GM18502 (cell line): ENCODE results near the gene RNF31.
A peak's percentile ranks its signal among the peaks of the same experiment; 100 is the strongest.

Experiments
- ATAC-seq: cut with Tn5 transposase; IDR thresholded peaks from one replicate; pipeline ENCODE4 v1.9.1; 2021; ENCODE audit warnings: mild to moderate bottlenecking; ENCODE audit not compliant: unreplicated experiment, poor library complexity

The RNF31 gene

DNA sequence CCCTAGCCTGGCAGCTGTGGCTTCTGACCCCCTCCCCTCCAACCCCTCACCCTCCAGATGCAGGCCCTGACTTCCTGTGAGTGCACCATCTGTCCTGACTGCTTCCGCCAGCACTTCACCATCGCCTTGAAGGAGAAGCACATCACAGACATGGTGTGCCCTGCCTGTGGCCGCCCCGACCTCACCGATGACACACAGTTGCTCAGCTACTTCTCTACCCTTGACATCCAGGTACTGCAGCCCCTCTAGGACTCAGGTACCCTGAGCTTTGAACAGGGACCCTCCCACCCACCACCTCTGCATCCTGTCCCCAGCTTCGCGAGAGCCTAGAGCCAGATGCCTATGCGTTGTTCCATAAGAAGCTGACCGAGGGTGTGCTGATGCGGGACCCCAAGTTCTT is 7.8 kb downstream of the RNF31 start:
- ATAC-seq, result no peak

DNA sequence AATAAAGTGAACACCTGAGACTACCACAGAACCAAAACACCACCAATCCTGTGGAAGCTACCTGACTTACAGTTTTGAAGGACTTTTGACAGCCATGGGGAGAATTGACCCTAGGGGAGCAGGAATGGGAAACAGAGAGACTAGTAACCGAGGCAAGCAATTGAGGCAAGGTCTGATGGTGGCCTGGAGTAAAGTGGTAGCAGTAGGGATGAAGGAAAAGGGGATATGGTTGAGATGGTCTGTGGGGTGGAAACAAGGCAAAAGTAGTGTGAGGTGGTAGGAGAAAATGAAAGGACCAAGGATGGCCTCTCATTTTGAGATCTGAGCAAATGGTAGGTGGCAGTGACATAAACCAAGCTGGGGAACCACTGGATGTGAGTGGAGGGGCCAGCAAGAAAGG is 9.5 kb downstream of the RNF31 start:
- ATAC-seq, result no peak

DNA sequence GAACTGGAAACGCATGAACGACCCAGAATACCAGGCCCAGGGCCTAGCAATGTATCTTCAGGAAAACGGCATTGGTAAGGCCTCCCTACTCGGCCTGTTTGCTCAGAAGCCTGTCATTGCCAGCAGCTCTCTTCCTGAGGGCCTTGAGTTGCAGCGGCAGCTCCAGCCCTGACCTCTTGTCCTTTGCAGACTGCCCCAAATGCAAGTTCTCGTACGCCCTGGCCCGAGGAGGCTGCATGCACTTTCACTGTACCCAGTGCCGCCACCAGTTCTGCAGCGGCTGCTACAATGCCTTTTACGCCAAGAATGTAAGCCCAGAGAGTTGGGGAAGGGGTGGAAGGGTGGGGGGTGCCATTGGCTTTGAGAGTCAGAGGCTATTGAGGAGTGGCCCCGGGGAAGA is 10.0 kb downstream of the RNF31 start:
- no peak for ATAC-seq

DNA sequence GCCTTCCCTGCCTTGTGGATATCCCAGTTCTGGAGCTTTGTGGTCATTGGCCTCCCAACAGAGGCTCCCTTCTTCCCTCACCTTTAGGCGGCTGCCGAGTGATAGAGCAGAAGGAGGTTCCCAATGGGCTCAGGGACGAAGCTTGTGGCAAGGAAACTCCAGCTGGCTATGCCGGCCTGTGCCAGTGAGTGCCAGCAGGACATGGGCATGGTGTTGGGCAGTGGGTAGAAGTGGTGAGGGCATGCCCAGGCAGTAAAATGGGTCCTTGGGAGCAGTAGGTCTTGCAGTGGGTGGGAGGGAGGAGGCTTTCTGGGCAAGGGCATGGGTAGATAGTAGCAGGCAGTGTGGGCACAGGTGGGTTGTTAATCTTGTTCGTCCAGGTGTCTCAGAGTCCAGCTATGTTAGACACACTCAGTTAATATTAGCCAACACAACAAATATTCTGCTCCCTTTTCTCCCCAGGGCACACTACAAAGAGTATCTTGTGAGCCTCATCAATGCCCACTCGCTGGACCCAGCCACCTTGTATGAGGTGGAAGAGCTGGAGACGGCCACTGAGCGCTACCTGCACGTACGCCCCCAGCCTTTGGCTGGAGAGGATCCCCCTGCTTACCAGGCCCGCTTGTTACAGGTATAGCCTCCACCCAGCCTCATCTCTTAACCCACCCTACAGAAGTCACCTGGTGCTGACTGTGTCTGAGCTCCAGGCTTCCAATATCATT is 12.6 kb downstream of the RNF31 start:
- ATAC-seq, result no peak

DNA sequence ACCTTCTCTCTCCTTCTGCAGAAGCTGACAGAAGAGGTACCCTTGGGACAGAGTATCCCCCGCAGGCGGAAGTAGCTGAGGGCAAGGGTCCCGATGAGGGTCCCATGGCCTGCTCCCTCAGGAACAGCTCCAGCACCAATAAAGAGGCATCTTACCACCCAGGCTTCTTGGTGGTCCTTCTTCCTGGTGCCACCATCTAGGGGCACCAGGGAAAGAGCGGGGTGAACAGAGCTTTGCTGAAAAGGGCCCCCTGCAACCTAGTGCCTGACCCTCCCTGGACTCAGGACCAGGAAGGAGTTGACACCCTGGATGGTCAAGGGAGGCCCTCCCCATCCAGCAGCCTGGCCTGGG is 13.2 kb downstream of the RNF31 start:
- no peak for ATAC-seq

DNA sequence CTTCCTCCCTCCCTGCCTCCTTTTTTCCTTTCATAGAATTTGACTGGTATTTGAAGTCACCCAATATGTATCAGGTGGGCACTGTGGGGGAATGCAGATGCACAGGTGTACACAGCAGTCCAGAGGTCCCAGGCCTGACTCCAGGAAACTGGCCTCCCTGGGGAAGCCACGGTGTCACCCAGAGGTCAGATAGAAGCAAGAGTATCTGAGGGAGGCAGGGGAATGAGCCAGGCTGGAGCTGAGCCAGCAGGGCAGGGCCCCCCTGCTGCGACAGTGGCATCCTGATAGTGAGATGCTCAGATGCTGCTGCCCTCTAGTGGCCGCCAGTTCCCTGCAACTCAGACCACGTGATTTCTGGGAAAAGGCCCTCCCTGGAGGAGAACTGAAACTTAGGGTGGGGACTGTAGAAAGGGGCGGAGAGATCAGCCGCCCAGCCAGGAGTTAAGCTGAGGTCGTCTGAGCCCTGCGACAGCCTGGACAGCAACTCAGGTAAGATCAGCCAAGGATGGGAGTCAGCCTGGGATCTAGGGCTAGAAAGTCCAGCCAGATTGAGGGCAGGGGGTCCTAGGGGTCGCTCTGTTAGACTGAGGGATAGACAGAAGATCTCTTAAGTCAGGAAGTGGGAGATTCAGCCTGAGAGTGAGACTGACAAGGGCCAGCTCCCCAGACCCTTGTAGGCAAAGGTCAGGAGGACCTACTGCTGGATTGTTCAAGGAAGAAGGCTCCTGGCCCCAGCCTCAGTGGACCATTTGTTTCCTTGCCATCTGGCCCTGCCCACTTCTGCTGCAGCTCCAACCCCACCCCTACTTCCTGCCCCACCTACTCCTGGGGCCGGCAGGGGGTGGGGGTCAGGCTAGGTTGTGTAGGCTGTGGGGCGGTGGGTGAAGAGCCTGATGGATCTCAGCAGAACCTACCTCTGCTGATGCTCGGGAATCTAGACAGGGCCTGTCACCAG is 13.8 kb downstream of the RNF31 start, which contains the start of gene IRF9:
Gene IRF9, plus strand, starts transcription at position 416 of the 955 bp plus-strand sequence. CDS start 880 bp downstream, outside the sequence.
- ATAC-seq, result peak; percentile 81

DNA sequence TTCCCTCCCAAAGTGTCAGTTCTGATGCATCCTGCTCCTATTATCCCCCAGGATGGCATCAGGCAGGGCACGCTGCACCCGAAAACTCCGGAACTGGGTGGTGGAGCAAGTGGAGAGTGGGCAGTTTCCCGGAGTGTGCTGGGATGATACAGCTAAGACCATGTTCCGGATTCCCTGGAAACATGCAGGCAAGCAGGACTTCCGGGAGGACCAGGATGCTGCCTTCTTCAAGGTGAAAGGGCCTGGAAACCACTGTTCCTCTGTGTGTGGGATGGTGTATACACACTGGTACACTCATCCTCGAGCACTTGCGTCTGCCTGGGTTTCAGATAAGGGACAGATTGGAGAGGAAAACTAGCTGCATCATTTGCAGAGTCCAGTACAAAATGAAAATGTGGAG is 14.8 kb downstream of the RNF31 start:
- ATAC-seq, result no peak

DNA sequence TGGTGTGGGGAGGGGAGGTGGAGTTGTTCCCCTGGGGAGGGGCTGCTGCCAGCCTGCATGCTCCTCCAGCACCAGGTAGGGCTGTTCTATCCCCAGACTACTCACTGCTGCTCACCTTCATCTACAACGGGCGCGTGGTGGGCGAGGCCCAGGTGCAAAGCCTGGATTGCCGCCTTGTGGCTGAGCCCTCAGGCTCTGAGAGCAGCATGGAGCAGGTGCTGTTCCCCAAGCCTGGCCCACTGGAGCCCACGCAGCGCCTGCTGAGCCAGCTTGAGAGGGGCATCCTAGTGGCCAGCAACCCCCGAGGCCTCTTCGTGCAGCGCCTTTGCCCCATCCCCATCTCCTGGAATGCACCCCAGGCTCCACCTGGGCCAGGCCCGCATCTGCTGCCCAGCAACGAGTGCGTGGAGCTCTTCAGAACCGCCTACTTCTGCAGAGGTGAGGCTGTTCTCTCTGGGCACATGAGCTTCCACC is 17.3 kb downstream of the RNF31 start:
- ATAC-seq, result no peak

DNA sequence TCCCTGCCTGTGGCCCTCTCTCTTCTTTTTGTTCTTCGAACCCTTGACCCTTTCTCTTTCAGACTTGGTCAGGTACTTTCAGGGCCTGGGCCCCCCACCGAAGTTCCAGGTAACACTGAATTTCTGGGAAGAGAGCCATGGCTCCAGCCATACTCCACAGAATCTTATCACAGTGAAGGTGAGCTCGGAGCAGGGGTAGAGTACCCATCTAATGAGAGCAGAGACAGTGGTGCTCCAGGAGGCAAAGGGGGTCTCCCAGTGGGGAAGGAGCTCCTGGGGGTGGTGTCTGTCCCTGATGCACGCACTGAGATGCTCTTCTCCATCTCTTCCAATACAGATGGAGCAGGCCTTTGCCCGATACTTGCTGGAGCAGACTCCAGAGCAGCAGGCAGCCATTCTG is 18.5 kb downstream of the RNF31 start:
- no peak for ATAC-seq

DNA sequence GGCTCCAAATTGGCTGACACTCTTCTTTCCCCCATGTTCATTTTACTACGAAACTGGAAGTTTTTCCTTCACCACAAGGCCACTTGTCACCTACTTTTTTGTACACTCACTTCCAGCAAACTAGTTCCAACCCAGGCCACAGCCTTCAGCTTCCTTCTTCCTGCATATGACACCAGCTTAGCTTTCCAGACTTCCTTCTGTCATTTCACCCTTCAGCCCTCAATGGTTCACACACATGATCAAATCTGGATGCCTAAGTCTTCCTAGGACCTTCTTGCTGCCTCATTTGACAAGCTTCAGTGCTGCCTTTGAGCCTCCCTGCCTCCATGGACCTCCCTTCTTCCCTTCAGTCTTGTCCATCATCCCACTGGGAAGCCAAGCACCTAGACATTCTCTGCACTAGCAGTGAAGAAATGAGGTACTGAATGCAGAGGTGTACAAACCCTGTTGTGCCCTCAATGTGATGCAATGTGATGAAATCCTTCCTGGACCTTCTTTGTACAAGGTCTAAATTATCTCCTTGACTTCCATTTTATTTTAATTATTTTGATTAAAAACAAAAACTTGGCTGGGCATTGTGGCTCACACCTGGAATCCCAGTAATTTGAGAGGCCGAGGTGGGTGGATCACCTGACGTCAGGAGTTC is 20.3 kb downstream of the RNF31 start:
- ATAC-seq, result no peak

DNA sequence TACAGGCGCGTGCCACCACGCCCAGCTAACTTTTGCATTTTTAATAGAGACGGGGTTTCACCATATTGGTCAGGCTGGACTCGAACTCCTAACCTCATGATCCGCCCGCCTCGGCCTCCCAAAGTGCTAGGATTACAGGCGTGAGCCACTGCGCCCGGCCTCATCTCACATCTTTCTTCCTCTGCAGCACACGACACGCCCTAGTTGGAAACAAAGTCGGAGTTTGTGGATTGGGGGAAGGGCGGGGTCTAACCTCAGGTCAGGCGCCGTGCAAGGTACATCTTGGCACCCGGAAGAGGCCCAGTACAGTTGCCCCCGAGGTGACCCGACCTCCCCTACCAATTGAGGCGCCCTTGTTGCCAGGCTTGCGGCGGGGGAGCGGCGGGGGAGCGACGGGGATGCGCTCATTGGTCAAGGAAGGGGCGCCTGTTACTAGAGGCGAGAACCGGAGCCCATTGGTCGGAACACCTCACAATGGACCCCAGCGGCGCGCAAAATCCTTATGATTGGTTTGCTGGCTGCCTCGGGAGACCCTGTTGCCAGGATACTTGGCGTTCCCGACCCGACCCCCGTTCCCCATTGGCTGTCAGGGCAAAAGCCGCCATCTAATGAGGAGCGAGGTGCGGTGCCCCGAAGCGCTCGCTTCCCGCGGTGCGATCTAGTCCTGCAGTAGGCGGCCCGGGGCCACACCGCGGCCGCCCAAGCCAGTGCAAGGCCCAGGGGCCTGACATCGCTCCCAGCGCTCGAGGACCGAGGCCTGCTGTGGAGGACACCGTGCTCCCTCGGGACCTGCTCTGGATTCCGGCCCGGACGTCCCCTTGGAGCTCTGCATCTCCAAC is 24.3 kb downstream of the RNF31 start, which contains the start of gene REC8:
Gene REC8, plus strand, starts transcription at position 659 of the 839 bp plus-strand sequence. CDS start 473 bp downstream, outside the sequence.
- peak; percentile 92 for ATAC-seq

DNA sequence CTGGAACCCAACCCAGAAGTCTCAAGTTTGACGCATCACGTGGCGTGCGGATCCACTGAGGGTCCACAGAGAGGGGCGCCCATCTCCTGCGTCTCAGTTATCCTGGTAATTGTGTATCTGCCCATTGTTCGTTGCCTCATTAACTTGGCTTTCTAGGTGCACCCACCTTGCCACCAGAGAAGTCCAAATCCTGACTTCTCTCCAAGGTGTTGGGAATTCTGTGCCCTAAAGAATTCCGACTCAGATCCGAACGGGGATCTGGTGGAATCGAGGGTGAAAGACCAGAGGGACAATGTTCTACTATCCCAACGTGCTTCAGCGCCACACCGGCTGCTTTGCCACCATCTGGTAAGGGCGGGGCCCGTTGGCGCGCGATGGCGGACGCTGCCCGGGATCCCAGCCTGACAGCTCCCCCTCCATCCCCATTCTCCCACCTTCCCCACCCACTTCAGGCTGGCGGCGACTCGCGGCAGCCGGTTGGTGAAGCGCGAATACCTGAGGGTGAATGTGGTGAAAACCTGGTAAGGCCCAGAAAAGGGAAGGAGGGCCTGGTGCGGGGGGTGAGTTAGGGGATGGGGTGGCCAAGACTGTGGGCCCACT is 25.1 kb downstream of the RNF31 start:
- no peak for ATAC-seq

DNA sequence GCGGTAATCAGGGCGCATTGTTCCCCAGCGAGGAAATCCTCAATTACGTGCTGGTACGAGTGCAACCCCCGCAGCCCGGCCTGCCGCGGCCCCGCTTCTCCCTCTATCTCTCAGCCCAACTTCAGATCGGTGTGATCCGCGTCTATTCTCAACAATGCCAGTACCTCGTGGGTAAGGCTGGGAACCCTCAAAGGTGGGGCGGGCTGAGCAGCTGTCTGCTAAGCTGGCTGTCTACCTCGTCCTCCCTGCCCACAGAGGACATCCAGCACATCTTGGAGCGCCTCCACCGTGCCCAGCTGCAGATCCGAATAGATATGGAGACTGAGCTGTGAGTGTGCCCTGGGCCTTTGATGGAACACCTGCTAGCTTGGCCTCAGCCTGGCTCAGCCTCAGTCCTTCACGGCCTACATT is 25.6 kb downstream of the RNF31 start:
- no peak for ATAC-seq

DNA sequence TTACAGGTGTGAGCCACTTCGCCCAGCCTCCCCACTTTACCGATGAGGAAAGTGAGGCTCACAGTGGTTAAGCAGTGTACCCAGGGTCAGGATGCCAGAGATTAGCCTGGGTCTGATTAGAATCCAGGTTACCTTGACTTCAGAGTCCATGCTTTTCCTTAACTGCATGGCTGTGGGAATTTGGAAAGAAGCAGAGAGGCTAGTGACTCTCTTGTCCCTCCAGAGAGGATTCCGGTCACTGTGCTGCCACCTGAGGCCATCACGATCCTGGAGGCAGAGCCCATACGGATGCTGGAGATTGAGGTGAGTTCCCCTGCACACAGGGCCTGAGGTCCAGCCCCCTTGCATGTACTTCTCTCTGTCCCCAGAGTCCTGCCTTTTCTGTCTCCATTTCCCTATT is 29.3 kb downstream of the RNF31 start:
- ATAC-seq, result no peak

DNA sequence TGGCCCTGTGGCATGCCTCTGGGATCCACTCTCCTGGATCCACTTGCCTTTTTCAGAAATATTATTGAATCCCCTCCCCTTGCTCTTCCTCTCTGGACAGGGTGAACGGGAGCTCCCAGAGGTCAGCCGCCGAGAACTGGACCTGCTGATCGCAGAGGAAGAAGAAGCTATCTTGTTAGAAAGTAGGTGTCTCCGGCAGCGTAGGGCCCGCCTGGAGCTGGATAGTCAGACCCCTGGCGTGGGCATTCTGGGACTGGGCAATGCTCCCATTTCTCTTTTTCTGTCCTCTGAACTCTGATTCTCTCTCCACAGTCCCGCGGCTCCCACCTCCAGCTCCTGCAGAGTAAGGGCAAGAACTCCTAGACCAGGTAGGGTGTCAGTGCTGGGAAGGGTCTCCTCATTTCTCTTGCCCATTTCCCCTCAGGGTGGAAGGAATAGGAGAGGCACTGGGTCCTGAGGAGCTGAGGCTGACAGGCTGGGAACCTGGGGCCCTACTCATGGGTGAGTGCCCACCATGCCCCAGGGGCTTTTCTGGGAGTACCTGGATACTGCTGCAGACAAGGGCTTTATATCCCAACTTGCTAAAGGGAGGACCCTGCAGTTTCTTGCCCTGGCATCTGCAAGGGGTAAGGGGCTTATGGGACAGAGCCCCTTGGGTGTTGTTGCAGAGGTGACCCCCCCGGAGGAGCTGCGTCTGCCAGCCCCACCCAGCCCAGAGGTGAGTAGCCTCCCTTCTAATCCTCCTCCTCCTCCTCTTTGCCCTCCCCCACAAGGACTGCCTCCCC is 29.9 kb downstream of the RNF31 start:
- no peak for ATAC-seq

DNA sequence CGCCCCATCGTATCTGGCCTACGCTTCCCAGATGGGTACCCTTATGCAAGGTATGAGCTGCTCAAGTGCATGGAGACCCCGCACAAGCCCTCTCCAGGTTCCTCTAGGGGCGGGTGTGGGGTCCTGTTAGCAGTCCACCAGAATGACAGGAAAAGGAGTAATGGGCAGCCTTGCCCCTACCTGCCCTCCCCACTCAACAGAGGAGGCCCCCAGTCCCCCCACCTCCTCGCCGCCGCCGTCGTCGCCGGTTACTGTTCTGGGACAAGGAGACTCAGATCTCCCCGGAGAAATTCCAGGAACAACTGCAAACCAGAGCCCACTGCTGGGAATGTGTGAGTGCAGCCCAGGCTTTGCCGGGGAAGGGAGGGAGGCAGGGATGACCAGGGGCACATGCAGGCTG is 30.6 kb downstream of the RNF31 start:
- no peak for ATAC-seq

DNA sequence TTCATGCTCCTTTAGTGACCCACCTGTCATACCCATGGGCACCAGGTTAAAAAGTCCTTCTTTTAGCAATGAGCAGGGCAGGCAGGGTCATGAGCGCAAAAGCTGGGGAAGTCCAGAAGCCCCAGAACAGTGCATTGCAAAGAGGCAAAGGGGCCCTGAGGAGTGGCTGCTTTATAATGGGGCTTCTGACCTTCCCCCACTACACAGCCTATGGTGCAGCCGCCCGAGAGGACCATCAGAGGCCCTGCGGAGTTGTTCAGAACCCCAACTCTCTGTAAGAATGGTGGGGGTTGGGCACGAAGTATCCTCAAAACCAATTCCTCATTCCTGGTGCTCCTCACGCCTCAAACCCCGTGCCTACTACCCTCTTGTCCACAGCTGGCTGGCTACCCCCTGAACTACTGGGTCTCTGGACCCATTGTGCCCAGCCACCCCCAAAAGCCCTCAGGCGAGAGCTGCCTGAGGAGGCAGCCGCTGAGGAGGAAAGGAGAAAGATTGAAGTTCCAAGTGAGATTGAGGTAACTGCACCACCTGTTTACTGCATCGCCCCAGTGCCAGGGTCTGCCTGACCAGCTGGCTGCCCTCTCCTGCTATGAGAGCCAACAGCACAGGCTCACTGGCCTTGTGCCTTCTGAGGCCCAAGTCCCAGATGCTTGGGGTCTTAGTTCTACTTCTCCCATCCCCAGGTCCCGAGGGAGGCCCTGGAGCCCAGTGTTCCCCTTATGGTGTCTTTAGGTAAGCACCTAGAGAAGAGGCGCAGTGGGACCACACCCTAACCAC is 31.3 kb downstream of the RNF31 start:
- ATAC-seq, result no peak
